GM19025 (cell line): ENCODE measurements around the gene NAA11.

Experiments used
- ATAC-seq: cut with Tn5 transposase; IDR thresholded peaks from one replicate; pipeline ENCODE4 v1.9.1; 2021; ENCODE audit warnings: mild to moderate bottlenecking, low read depth, moderate library complexity; ENCODE audit not compliant: unreplicated experiment

The NAA11 gene

GRCh38 chr4:79325864-79326328, at the start of gene NAA11:
Gene NAA11, minus strand, starts transcription at chr4:79326061. Its CDS starts 184 bp downstream, at chr4:79325877.
- ATAC-seq: no peak

GRCh38 chr4:79370026-79370425, 44.2 kb upstream of the NAA11 start:
- no peak for ATAC-seq

- ATAC-seq: no peak
Observed at GRCh38 chr4:79367096-79367495, 41.2 kb upstream of the NAA11 start.

GRCh38 chr4:79366422-79366821, 40.6 kb upstream of the NAA11 start:
- no peak for ATAC-seq

- no peak for ATAC-seq
Observed at GRCh38 chr4:79364061-79364460, 38.2 kb upstream of the NAA11 start.

GRCh38 chr4:79362626-79363025, 36.8 kb upstream of the NAA11 start:
- no peak for ATAC-seq

GRCh38 chr4:79360006-79360405, 34.1 kb upstream of the NAA11 start:
- ATAC-seq: no peak

GRCh38 chr4:79358438-79358837, 32.6 kb upstream of the NAA11 start:
- no peak for ATAC-seq

- no peak for ATAC-seq
Observed at GRCh38 chr4:79357365-79357764, 31.5 kb upstream of the NAA11 start.

- ATAC-seq: no peak
Observed at GRCh38 chr4:79353075-79353474, 27.2 kb upstream of the NAA11 start.

GRCh38 chr4:79348405-79348804, 22.5 kb upstream of the NAA11 start:
- ATAC-seq: no peak

- ATAC-seq: no peak
Observed at GRCh38 chr4:79341893-79342653, 16.2 kb upstream of the NAA11 start.

GRCh38 chr4:79340568-79340967, 14.7 kb upstream of the NAA11 start:
- no peak for ATAC-seq

GRCh38 chr4:79338148-79338547, 12.3 kb upstream of the NAA11 start:
- ATAC-seq: peak; percentile 58

GRCh38 chr4:79334783-79335182, 8.9 kb upstream of the NAA11 start:
- ATAC-seq: no peak

- ATAC-seq: no peak
Observed at GRCh38 chr4:79334341-79334740, 8.5 kb upstream of the NAA11 start.

GRCh38 chr4:79331126-79331876, 5.4 kb upstream of the NAA11 start:
- ATAC-seq: no peak

- ATAC-seq: no peak
Observed at GRCh38 chr4:79330720-79331119, 4.9 kb upstream of the NAA11 start.

GRCh38 chr4:79325436-79325835, 425 bp downstream of the NAA11 start:
- no peak for ATAC-seq

GRCh38 chr4:79319975-79320374, 5.9 kb downstream of the NAA11 start:
- ATAC-seq: no peak

GRCh38 chr4:79317711-79318110, 8.2 kb downstream of the NAA11 start:
- ATAC-seq: no peak

GRCh38 chr4:79315891-79316290, 10.0 kb downstream of the NAA11 start:
- no peak for ATAC-seq
